Measurements from ENCODE around the gene H3-3A.

- no peak for TF ChIP-seq CTCF (IDR thresholded peaks at IDR 0.05; ENCODE audit: poor library complexity)
- no peak for TF ChIP-seq EZH2phosphoT487 (IDR thresholded peaks at IDR 0.05; ENCODE audit: low read depth, severe bottlenecking, unreplicated experiment)
These were observed 23.3 kb downstream of the H3-3A start for GRCh38 chr1:226085675-226086285.
